HepG2 (cell line): Measurements from ENCODE around the gene OPA3. TPM values are rescaled to one million over a fixed set of nuclear protein-coding genes. Genes with fewer than 3 reads are reported as not detected.

Experiments used
- ATAC-seq: fragments of 200-7000 bp; cut with Tn5 transposase; 3 replicates; pipeline ENCODE4 v1.9.1; 2020; ENCODE audit warnings: mild to moderate bottlenecking, moderate library complexity
- BruUV-seq: library from RNA; stranded (reverse); fragments of 400-500 nt; replicated peaks from 2 replicates; lab custom pipeline; 2021; lab: Mats Ljungman, UMichigan
- CTCF ChIA-PET: fragments of 300-600 bp; formaldehyde crosslinking; extraction: SDS; loops from one replicate; lab custom pipeline; 2021; ENCODE audit warnings: low total read pairs, inconsistent platforms, low intra/inter-chr PET ratio; lab: Yijun Ruan, JAX
- POLR2A ChIA-PET: fragments of 350-600 bp; sonication (Branson Sonifier 250); formaldehyde crosslinking; loops from one replicate; lab custom pipeline; 2020; ENCODE audit warnings: antibody characterized with exemption, inconsistent platforms; lab: Yijun Ruan, JAX
- DNase-seq: peaks from one replicate; pipeline ENCODE4 v3.0.0-alpha.2; 2015; ENCODE audit warnings: low spot score
- FAIRE-seq: peaks from 3 replicates; lab custom pipeline; 2011; peaks lifted over from hg19 to GRCh38; lab: Jason Lieb, UNC
- H2AFZ ChIP-seq: one replicate; pipeline ENCODE4 v1.6.1; 2011; ENCODE audit warnings: low read length, inconsistent platforms
- H3K27ac ChIP-seq: fragments of 300-600 bp; 3 replicates; pipeline ENCODE4 v1.8.0; 2011; ENCODE audit warnings: mixed run types, mild to moderate bottlenecking, mixed read lengths, low read length, inconsistent platforms; ENCODE audit not compliant: insufficient read depth; ENCODE audit errors: extremely low read length
- H3K27me3 ChIP-seq, 2 experiments: fragments of 200-600 bp in 1 of 2; 2 replicates in 1 of 2; 3 replicates in 1 of 2; pipeline versions ENCODE4 v1.6.0 to v1.8.0; 2011; ENCODE audit warnings: low read length in 2 of 2, mild to moderate bottlenecking in 2 of 2, moderate library complexity in 2 of 2, inconsistent platforms in 1 of 2; ENCODE audit not compliant: insufficient read depth in 2 of 2, control insufficient read depth in 1 of 2
- H3K36me3 ChIP-seq, 2 experiments: fragments of 200-600 bp in 1 of 2; replicated peaks in 1 of 2; 2 replicates in 1 of 2; 3 replicates in 1 of 2; pipeline versions ENCODE4 v1.5.1 to v1.8.0; 2011; ENCODE audit warnings: low read length in 2 of 2, inconsistent platforms in 1 of 2; ENCODE audit not compliant: insufficient read depth in 2 of 2, control insufficient read depth in 1 of 2
- H3K4me1 ChIP-seq: 2 replicates; pipeline ENCODE4 v1.5.1; 2012; ENCODE audit warnings: low read length, inconsistent platforms; ENCODE audit not compliant: insufficient read depth
- H3K4me2 ChIP-seq: 2 replicates; pipeline ENCODE4 v1.6.0; 2011; ENCODE audit warnings: low read depth, low read length, inconsistent platforms
- H3K4me3 ChIP-seq, 3 experiments: fragments of 200-600 bp in 1 of 3; sonication (generic), shearing (Covaris generic) in 1 of 3; replicated peaks in 1 of 3; 2 replicates each; pipeline ENCODE4 v1.5.1; 2011 to 2016; ENCODE audit warnings: low read length in 3 of 3, inconsistent platforms in 2 of 3, low read depth in 2 of 3, mild to moderate bottlenecking in 2 of 3, control low read depth in 1 of 3, mixed read lengths in 1 of 3; ENCODE audit not compliant: insufficient read depth in 1 of 3
- H3K79me2 ChIP-seq: one replicate; pipeline ENCODE4 v1.6.1; 2011; ENCODE audit warnings: low read length, inconsistent platforms; ENCODE audit not compliant: insufficient read depth
- H3K9ac ChIP-seq: 2 replicates; pipeline ENCODE4 v1.6.0; 2011; ENCODE audit warnings: mild to moderate bottlenecking, low read depth, low read length, inconsistent platforms; ENCODE audit not compliant: insufficient read depth
- H3K9me3 ChIP-seq: 2 replicates; pipeline ENCODE4 v1.5.1; 2012; ENCODE audit warnings: mild to moderate bottlenecking, low read length
- H4K20me1 ChIP-seq: 2 replicates; pipeline ENCODE4 v1.6.0; 2011; ENCODE audit warnings: inconsistent platforms, mild to moderate bottlenecking, low read length, moderate library complexity; ENCODE audit not compliant: insufficient read depth
- AKNA ChIP-seq: sonication (generic); formaldehyde crosslinking; IDR thresholded peaks from 2 replicates; pipeline ENCODE4 v1.4.0; 2020; ENCODE audit warnings: missing genetic modification reagents, borderline replicate concordance
- KAT8 ChIP-seq: IDR thresholded peaks from 2 replicates; pipeline ENCODE4 v1.6.1; 2016; ENCODE audit warnings: missing genetic modification reagents, missing compliant biosample characterization
- NCOA2 ChIP-seq: sonication (generic); formaldehyde crosslinking; IDR thresholded peaks from 2 replicates; pipeline ENCODE4 v1.8.0; 2022; ENCODE audit warnings: inconsistent platforms
- ZBTB40 ChIP-seq, 2 experiments: fragments of 450-650 bp in 1 of 2; sonication (generic) in 1 of 2; formaldehyde crosslinking in 1 of 2; IDR thresholded peaks; 2 replicates each; pipeline versions ENCODE4 v1.6.1 to v1.8.0; 2016 to 2022; ENCODE audit warnings: antibody characterized with exemption in 1 of 2, mild to moderate bottlenecking in 1 of 2, missing genetic modification reagents in 1 of 2
- WGBS: methylation state at CpG from one replicate; pipeline ENCODE4 v1.1.6; 2017; ENCODE audit warnings: low lambda C conversion rate; 5-methylcytosine and 5-hydroxymethylcytosine counted together
- in situ Hi-C: cut with HindIII; loops from 2 replicates; pipeline ENCODE4 v1.10.0; 2017; ENCODE audit warnings: low pct_unique_long_range_greater_than_20kb; ENCODE audit not compliant: extremely low pct_ligation_motif_present
- intact Hi-C: fragments of 100-400 bp; cut with micrococcal nuclease; formaldehyde crosslinking; loops from one replicate; pipeline ENCODE4 v1.10.0; 2022; ENCODE audit not compliant: unreplicated experiment
- polyA plus RNA-seq, 8 experiments: library from polyadenylated mRNA; depleted of rRNA in 3 of 8; stranded (reverse) in 7 of 8; unstranded in 1 of 8; fragments of >200 nt; fragmentation: Illumina TruSeq in 4 of 8; extraction: Trizol in 4 of 8; gene quantifications; 2 replicates each; pipeline versions ENCODE4 v1.2.1 to v1.2.3, GENCODE V29; 2011 to 2016; ENCODE audit warnings: low read depth in 4 of 8, missing spikeins in 1 of 8, mixed read lengths in 1 of 8; ENCODE audit not compliant: insufficient read depth in 1 of 8
- total RNA-seq, 5 experiments: library from RNA; depleted of rRNA; stranded (reverse); fragments of >200 nt; fragmentation: Illumina TruSeq; extraction: Trizol; gene quantifications; 2 replicates each; pipeline ENCODE4 v1.2.3, GENCODE V29; 2016; ENCODE audit warnings: low read depth in 1 of 5
- TF ChIP-seq, protein P1 (sequence below): sonication (generic); formaldehyde crosslinking; IDR thresholded peaks from 2 replicates; pipeline ENCODE4 v1.4.0; 2020; ENCODE audit warnings: mild to moderate bottlenecking, low read depth, missing genetic modification reagents

The OPA3 gene
- total and polyA plus RNA-seq, 2 of the 13 experiments (the other 11 are each of a cell fraction or from before 2014, with no cell fraction given): 8.3 to 17.7 TPM

DNA sequence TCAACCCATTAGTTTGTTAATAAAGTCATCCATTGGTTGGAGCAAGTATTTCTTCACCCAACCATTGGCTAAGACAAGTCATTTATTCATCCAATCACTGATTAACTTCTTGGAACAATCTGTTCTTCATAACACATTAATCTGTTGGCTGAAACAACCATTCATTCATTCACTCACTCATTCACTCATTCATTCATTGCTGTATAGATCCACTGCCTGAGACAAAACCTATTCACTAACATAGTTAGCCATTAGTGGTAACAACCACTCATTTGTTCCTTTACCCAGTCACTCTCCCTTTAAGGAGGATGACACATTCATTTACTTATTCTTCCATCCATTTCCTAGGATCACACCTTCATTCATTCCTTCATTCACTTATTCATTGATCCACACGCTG is 39.4 kb upstream of the OPA3 start (continued):
- no peak for TF ChIP-seq AKNA
- no peak for TF ChIP-seq KAT8 (CRISPR knock-in tag)
- TF ChIP-seq NCOA2: no peak

GRCh38 chr19:45621976-45622503 is 37.4 kb upstream of the OPA3 start:
- ChIA-PET POLR2A (no interaction called here), CTCF (no interaction called here)
- no peak for FAIRE-seq
- TF ChIP-seq ZBTB40 (IDR thresholded peaks at IDR 0.05) (0 out of 2 replicates have a peak, but pooled peaks have one; percentile 8), ZBTB40 (CRISPR knock-in tag; IDR thresholded peaks at IDR 0.05) (no peak)
- TF ChIP-seq, protein P1, sequence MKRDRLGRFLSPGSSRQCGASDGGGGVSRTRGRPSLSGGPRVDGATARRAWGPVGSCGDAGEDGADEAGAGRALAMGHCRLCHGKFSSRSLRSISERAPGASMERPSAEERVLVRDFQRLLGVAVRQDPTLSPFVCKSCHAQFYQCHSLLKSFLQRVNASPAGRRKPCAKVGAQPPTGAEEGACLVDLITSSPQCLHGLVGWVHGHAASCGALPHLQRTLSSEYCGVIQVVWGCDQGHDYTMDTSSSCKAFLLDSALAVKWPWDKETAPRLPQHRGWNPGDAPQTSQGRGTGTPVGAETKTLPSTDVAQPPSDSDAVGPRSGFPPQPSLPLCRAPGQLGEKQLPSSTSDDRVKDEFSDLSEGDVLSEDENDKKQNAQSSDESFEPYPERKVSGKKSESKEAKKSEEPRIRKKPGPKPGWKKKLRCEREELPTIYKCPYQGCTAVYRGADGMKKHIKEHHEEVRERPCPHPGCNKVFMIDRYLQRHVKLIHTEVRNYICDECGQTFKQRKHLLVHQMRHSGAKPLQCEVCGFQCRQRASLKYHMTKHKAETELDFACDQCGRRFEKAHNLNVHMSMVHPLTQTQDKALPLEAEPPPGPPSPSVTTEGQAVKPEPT (CRISPR knock-in tag): no peak

More at GRCh38 chr19:45621976-45622503, 37.4 kb upstream of the OPA3 start:
- Histone ChIP-seq H3K4me3 (no peak overlapping the region), H3K9me3 (no peaks in the 10 kb centered on the region), H3K27me3 (no peaks in the 10 kb centered on the region; a peak in 1 of 5 replicates), H4K20me1 (no peaks in the 10 kb centered on the region), H3K79me2 (no peaks in the 10 kb centered on the region), H3K27ac (no peak overlapping the region), H2AFZ (no peak overlapping the region), H3K4me2 (no peak overlapping the region), H3K9ac (no peak overlapping the region), H3K4me1 (no peaks in the 10 kb centered on the region), H3K36me3 (peaks cover 2 to 5% of the 10 kb centered on the region in 2 experiments; a peak in 2 of 5 replicates)
- in situ Hi-C loops: no loop called here
- intact Hi-C loops: no loop called here
- DNase-seq (no peak), ATAC-seq (no peak)
- WGBS: 87% methylated on average over 6 of the region's 6 CpGs
- BruUV-seq: no TSS peak
